ENCODE data around the gene TRIM33.
"Not testable (repeated sequence)": the region's sequence is repeated elsewhere in the genome, so short reads cannot be mapped to it uniquely, and the experiment has no call there.

TRIM33 gene

GRCh38 chr1:114363230-114363629, 147.8 kb downstream of the TRIM33 start:
- H3K4me3 ChIP-seq (ENCODE audit: low read length); H3K27me3 ChIP-seq (ENCODE audit: control insufficient read depth, insufficient read depth, low read length); H3K36me3 ChIP-seq (ENCODE audit: control insufficient read depth, insufficient read depth, low read length); H3K4me1 ChIP-seq (ENCODE audit: control insufficient read depth, insufficient read depth, low read length); H3K9me3 ChIP-seq (ENCODE audit: control insufficient read depth, low read length); H3K9ac ChIP-seq (ENCODE audit: low read length): not testable (repeated sequence)

- Histone ChIP-seq H3K4me3 (ENCODE audit: low read length) (no peak overlapping the region), H3K27me3 (ENCODE audit: control insufficient read depth, insufficient read depth, low read length) (no peaks in the 10 kb centered on the region), H3K9me3 (ENCODE audit: control insufficient read depth, low read length) (peaks cover 4% of the 10 kb centered on the region), H3K4me1 (ENCODE audit: control insufficient read depth, insufficient read depth, low read length) (no peaks in the 10 kb centered on the region), H3K9ac (ENCODE audit: low read length) (no peak overlapping the region), H3K36me3 (ENCODE audit: control insufficient read depth, insufficient read depth, low read length) (no peaks in the 10 kb centered on the region)
Observed at GRCh38 chr1:114359791-114360190, 151.2 kb downstream of the TRIM33 start.

- no peaks in the 10 kb centered on the region for H3K9me3 ChIP-seq (ENCODE audit: control insufficient read depth, low read length)
- H3K4me1 ChIP-seq (ENCODE audit: control insufficient read depth, insufficient read depth, low read length), result no peaks in the 10 kb centered on the region
- H3K9ac ChIP-seq (ENCODE audit: low read length), result no peak overlapping the region
- H3K27me3 ChIP-seq (ENCODE audit: control insufficient read depth, insufficient read depth, low read length), result no peaks in the 10 kb centered on the region
- no peaks in the 10 kb centered on the region for H3K36me3 ChIP-seq (ENCODE audit: control insufficient read depth, insufficient read depth, low read length)
- no peak overlapping the region for H3K4me3 ChIP-seq (ENCODE audit: low read length)
Observed at GRCh38 chr1:114355240-114355639, 155.8 kb downstream of the TRIM33 start.

- Histone ChIP-seq H3K27me3 (ENCODE audit: control insufficient read depth, insufficient read depth, low read length) (no peaks in the 10 kb centered on the region), H3K9me3 (ENCODE audit: control insufficient read depth, low read length) (no peaks in the 10 kb centered on the region), H3K4me3 (ENCODE audit: low read length) (no peak overlapping the region), H3K9ac (ENCODE audit: low read length) (no peak overlapping the region), H3K4me1 (ENCODE audit: control insufficient read depth, insufficient read depth, low read length) (no peaks in the 10 kb centered on the region), H3K36me3 (ENCODE audit: control insufficient read depth, insufficient read depth, low read length) (no peaks in the 10 kb centered on the region)
Observed at GRCh38 chr1:114353262-114353661, 157.7 kb downstream of the TRIM33 start.

GRCh38 chr1:114352797-114353196, 158.2 kb downstream of the TRIM33 start:
- Histone ChIP-seq H3K9ac (ENCODE audit: low read length) (no peak overlapping the region), H3K36me3 (ENCODE audit: control insufficient read depth, insufficient read depth, low read length) (no peaks in the 10 kb centered on the region), H3K4me1 (ENCODE audit: control insufficient read depth, insufficient read depth, low read length) (no peaks in the 10 kb centered on the region), H3K27me3 (ENCODE audit: control insufficient read depth, insufficient read depth, low read length) (no peaks in the 10 kb centered on the region), H3K9me3 (ENCODE audit: control insufficient read depth, low read length) (no peaks in the 10 kb centered on the region), H3K4me3 (ENCODE audit: low read length) (no peak overlapping the region)

GRCh38 chr1:114350731-114351445, 160.1 kb downstream of the TRIM33 start:
- Histone ChIP-seq H3K4me1 (ENCODE audit: control insufficient read depth, insufficient read depth, low read length) (peaks cover 3% of the 10 kb centered on the region), H3K9ac (ENCODE audit: low read length) (no peak overlapping the region), H3K36me3 (ENCODE audit: control insufficient read depth, insufficient read depth, low read length) (no peaks in the 10 kb centered on the region), H3K27me3 (ENCODE audit: control insufficient read depth, insufficient read depth, low read length) (no peaks in the 10 kb centered on the region), H3K4me3 (ENCODE audit: low read length) (no peak overlapping the region), H3K9me3 (ENCODE audit: control insufficient read depth, low read length) (no peaks in the 10 kb centered on the region)

GRCh38 chr1:114349891-114350605, 161.0 kb downstream of the TRIM33 start:
- no peak overlapping the region for H3K4me3 ChIP-seq (ENCODE audit: low read length)
- H3K36me3 ChIP-seq (ENCODE audit: control insufficient read depth, insufficient read depth, low read length), result no peaks in the 10 kb centered on the region
- peaks cover 7% of the 10 kb centered on the region for H3K4me1 ChIP-seq (ENCODE audit: control insufficient read depth, insufficient read depth, low read length)
- no peak overlapping the region for H3K9ac ChIP-seq (ENCODE audit: low read length)
- H3K9me3 ChIP-seq (ENCODE audit: control insufficient read depth, low read length), result no peaks in the 10 kb centered on the region
- H3K27me3 ChIP-seq (ENCODE audit: control insufficient read depth, insufficient read depth, low read length), result no peaks in the 10 kb centered on the region

GRCh38 chr1:114347431-114348209, 163.4 kb downstream of the TRIM33 start:
- Histone ChIP-seq H3K4me3 (ENCODE audit: low read length) (no peak overlapping the region), H3K9ac (ENCODE audit: low read length) (no peak overlapping the region), H3K9me3 (ENCODE audit: control insufficient read depth, low read length) (no peaks in the 10 kb centered on the region), H3K36me3 (ENCODE audit: control insufficient read depth, insufficient read depth, low read length) (no peaks in the 10 kb centered on the region), H3K4me1 (ENCODE audit: control insufficient read depth, insufficient read depth, low read length) (peaks cover 7% of the 10 kb centered on the region), H3K27me3 (ENCODE audit: control insufficient read depth, insufficient read depth, low read length) (no peaks in the 10 kb centered on the region)

- Histone ChIP-seq H3K4me1 (ENCODE audit: control insufficient read depth, insufficient read depth, low read length) (peaks cover 7% of the 10 kb centered on the region), H3K9ac (ENCODE audit: low read length) (peak overlapping the region; percentile 62), H3K27me3 (ENCODE audit: control insufficient read depth, insufficient read depth, low read length) (no peaks in the 10 kb centered on the region), H3K36me3 (ENCODE audit: control insufficient read depth, insufficient read depth, low read length) (no peaks in the 10 kb centered on the region), H3K9me3 (ENCODE audit: control insufficient read depth, low read length) (no peaks in the 10 kb centered on the region), H3K4me3 (ENCODE audit: low read length) (peak overlapping the region; percentile 77)
Observed at GRCh38 chr1:114346480-114347029, 164.4 kb downstream of the TRIM33 start.

GRCh38 chr1:114345930-114346479, 165.0 kb downstream of the TRIM33 start:
- Histone ChIP-seq H3K9ac (ENCODE audit: low read length) (peak overlapping the region; percentile 62), H3K4me3 (ENCODE audit: low read length) (peak overlapping the region; percentile 77), H3K36me3 (ENCODE audit: control insufficient read depth, insufficient read depth, low read length) (no peaks in the 10 kb centered on the region), H3K9me3 (ENCODE audit: control insufficient read depth, low read length) (no peaks in the 10 kb centered on the region), H3K27me3 (ENCODE audit: control insufficient read depth, insufficient read depth, low read length) (no peaks in the 10 kb centered on the region), H3K4me1 (ENCODE audit: control insufficient read depth, insufficient read depth, low read length) (peaks cover 7% of the 10 kb centered on the region)

GRCh38 chr1:114344656-114345055, 166.3 kb downstream of the TRIM33 start:
- Histone ChIP-seq H3K4me1 (ENCODE audit: control insufficient read depth, insufficient read depth, low read length) (peaks cover 7% of the 10 kb centered on the region), H3K9ac (ENCODE audit: low read length) (no peak overlapping the region), H3K9me3 (ENCODE audit: control insufficient read depth, low read length) (no peaks in the 10 kb centered on the region), H3K27me3 (ENCODE audit: control insufficient read depth, insufficient read depth, low read length) (no peaks in the 10 kb centered on the region), H3K4me3 (ENCODE audit: low read length) (no peak overlapping the region), H3K36me3 (ENCODE audit: control insufficient read depth, insufficient read depth, low read length) (no peaks in the 10 kb centered on the region)

All from mucosa of stomach (tissue), 1 donor.